ENCODE data around the gene ANO10. TPM values are rescaled to one million over a fixed set of nuclear protein-coding genes. Genes with fewer than 3 reads are reported as not detected.
"Not testable (repeated sequence)": the region's sequence is repeated elsewhere in the genome, so short reads cannot be mapped to it uniquely, and the experiment has no call there.

The ANO10 gene
- total and polyA plus RNA-seq, 2 donors (not counting 1 experiment from before 2014, with no cell fraction given) = 1.9 to 10.6 TPM

DNA sequence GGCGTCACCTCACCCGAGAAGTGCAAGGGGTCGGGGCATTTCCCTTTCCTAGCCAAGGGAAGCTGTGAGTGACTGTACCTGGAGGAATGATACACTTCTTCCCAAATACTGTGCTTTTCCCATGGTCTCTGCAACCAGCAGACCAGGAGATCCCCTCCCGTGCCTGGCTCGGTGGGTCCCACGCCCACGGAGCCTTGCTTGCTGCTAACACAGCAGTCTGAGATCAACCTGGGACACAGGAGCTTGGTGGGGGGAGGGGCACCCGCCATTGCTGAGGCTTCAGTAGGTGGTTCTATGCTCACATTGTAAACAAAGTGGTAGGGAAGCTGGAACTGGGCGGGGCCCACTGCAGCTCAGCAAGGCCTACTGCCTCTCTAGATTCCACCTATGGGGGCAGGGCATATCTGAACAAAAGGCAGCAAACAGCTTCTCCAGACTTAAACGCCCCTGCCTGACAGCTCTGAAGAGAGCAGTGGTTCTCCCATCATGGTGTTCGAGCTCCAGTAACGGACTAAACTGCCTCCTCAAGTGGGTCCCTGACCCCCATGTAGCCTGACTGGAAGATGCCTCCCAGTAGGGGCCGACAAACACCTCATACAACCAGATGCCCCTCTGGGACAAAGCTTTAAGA is 37.6 kb upstream of the ANO10 start:
- Mint-ChIP-seq H3K4me3 (no peak overlapping the region), H3K4me1 (no peaks in the 10 kb centered on the region), H3K27me3 (peaks cover 27% of the 10 kb centered on the region), H3K9me3 (ENCODE audit: insufficient read depth) (peaks cover 2% of the 10 kb centered on the region), H3K27ac (no peak overlapping the region)
- 90% methylated on average over 10 of the region's 13 CpGs for WGBS (ENCODE audit: insufficient coverage)
- ATAC-seq (ENCODE audit: low read depth) = no peak
- Histone ChIP-seq H3K9ac (ENCODE audit: low read length) (no peak overlapping the region), H2AFZ (ENCODE audit: insufficient read depth, low read depth, low read length, poor library complexity, severe bottlenecking) (no peak overlapping the region), H3K27me3 (replicated peaks in 1 of 4; ENCODE audit: control extremely low read depth in 1 of 4, control insufficient read depth in 3 of 4, insufficient read depth in 4 of 4, low read length in 3 of 4) (peaks cover 0 to 3% (median 0%) of the 10 kb centered on the region in 4 experiments), H3K4me3 (ENCODE audit: control extremely low read depth in 1 of 5, extremely low read depth in 1 of 5, insufficient read depth in 1 of 5, low read depth in 2 of 5, low read length in 4 of 5) (no peak overlapping the region), H4K20me1 (ENCODE audit: control insufficient read depth, insufficient read depth, low read length, poor library complexity, severe bottlenecking) (no peaks in the 10 kb centered on the region), H3K27ac (ENCODE audit: low read length in 2 of 2) (no peak overlapping the region), H3K9me3 (ENCODE audit: control extremely low read depth in 1 of 3, control insufficient read depth in 2 of 3, insufficient read depth in 1 of 3, low read length in 2 of 3) (peaks cover 0 to 8% (median 0%) of the 10 kb centered on the region in 3 donors), H3K4me2 (replicated peaks; ENCODE audit: low read depth, low read length, poor library complexity, severe bottlenecking) (no peak overlapping the region), H3K79me2 (ENCODE audit: control insufficient read depth, insufficient read depth, low read length) (no peaks in the 10 kb centered on the region), H3K36me3 (replicated peaks in 1 of 2; ENCODE audit: control extremely low read depth in 1 of 2, control insufficient read depth in 1 of 2, extremely low read depth in 1 of 2, insufficient read depth in 2 of 2, low read length in 1 of 2) (no peaks in the 10 kb centered on the region), H3K4me1 (ENCODE audit: control insufficient read depth in 2 of 2, insufficient read depth in 2 of 2, low read length in 2 of 2) (no peaks in the 10 kb centered on the region)
- intact Hi-C loops (cut with micrococcal nuclease) = no loop called here
- TF ChIP-seq, protein P1, sequence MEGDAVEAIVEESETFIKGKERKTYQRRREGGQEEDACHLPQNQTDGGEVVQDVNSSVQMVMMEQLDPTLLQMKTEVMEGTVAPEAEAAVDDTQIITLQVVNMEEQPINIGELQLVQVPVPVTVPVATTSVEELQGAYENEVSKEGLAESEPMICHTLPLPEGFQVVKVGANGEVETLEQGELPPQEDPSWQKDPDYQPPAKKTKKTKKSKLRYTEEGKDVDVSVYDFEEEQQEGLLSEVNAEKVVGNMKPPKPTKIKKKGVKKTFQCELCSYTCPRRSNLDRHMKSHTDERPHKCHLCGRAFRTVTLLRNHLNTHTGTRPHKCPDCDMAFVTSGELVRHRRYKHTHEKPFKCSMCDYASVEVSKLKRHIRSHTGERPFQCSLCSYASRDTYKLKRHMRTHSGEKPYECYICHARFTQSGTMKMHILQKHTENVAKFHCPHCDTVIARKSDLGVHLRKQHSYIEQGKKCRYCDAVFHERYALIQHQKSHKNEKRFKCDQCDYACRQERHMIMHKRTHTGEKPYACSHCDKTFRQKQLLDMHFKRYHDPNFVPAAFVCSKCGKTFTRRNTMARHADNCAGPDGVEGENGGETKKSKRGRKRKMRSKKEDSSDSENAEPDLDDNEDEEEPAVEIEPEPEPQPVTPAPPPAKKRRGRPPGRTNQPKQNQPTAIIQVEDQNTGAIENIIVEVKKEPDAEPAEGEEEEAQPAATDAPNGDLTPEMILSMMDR (IDR thresholded peaks at IDR 0.05) = no peak
- TF ChIP-seq EZH2 (IDR thresholded peaks at IDR 0.05; ENCODE audit: borderline replicate concordance, insufficient read depth, low read depth, low read length, poor library complexity, severe bottlenecking) = no peak
- ChIA-PET CTCF (no interaction called here), POLR2A (no interaction called here)
- DNase-seq = no peak

DNA sequence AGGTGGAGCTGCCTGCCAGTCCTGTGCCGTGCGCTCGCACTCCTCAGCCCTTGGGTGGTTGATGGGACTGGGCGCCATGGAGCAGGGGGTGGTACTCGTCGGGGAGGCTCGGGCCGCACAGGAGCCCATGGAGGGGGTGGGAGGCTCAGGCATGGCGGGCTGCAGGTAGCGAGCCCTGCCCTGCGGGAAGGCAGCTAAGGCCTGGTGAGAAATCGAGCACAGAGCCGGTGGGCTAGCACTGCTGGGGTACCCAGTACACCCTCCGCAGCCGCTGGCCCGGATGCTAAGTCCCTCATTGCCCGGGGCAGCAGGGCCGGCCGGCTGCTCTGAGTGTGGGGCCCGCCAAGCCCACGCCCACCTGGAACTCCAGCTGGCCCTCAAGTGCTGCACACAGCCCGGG is 34.6 kb upstream of the ANO10 start:
- H3K27ac ChIP-seq (ENCODE audit: low read length in 2 of 2); ATAC-seq (ENCODE audit: low read depth); H3K9ac ChIP-seq (ENCODE audit: low read length); H3K4me1 Mint-ChIP-seq; POLR2A ChIA-PET; H3K4me3 ChIP-seq (ENCODE audit: control extremely low read depth in 1 of 5, extremely low read depth in 1 of 5, insufficient read depth in 1 of 5, low read depth in 2 of 5, low read length in 4 of 5); intact Hi-C loops (cut with micrococcal nuclease); H3K79me2 ChIP-seq (ENCODE audit: control insufficient read depth, insufficient read depth, low read length); H3K9me3 ChIP-seq (ENCODE audit: control extremely low read depth in 1 of 3, control insufficient read depth in 2 of 3, insufficient read depth in 1 of 3, low read length in 2 of 3); H3K27ac Mint-ChIP-seq; H3K4me3 Mint-ChIP-seq; H3K4me1 ChIP-seq (ENCODE audit: control insufficient read depth in 2 of 2, insufficient read depth in 2 of 2, low read length in 2 of 2); H2AFZ ChIP-seq (ENCODE audit: insufficient read depth, low read depth, low read length, poor library complexity, severe bottlenecking); H3K4me2 ChIP-seq (replicated peaks; ENCODE audit: low read depth, low read length, poor library complexity, severe bottlenecking); DNase-seq; CTCF ChIA-PET; H4K20me1 ChIP-seq (ENCODE audit: control insufficient read depth, insufficient read depth, low read length, poor library complexity, severe bottlenecking); H3K27me3 ChIP-seq (replicated peaks in 1 of 4; ENCODE audit: control extremely low read depth in 1 of 4, control insufficient read depth in 3 of 4, insufficient read depth in 4 of 4, low read length in 3 of 4); H3K9me3 Mint-ChIP-seq (ENCODE audit: insufficient read depth); H3K36me3 ChIP-seq (replicated peaks in 1 of 2; ENCODE audit: control extremely low read depth in 1 of 2, control insufficient read depth in 1 of 2, extremely low read depth in 1 of 2, insufficient read depth in 2 of 2, low read length in 1 of 2): not testable (repeated sequence)
- WGBS (ENCODE audit: insufficient coverage) = 96% methylated on average over 19 of the region's 22 CpGs
- peaks cover 13% of the 10 kb centered on the region for H3K27me3 Mint-ChIP-seq

Data from B cell (primary cell).